Endothelial cell of umbilical vein (primary cell): ENCODE measurements around the gene MUTYH. TPM values are rescaled to one million over a fixed set of nuclear protein-coding genes. Genes with fewer than 3 reads are reported as not detected.
A peak's percentile ranks its signal among the peaks of the same experiment; 100 is the strongest.

Experiments
- BruUV-seq: library from RNA; stranded (reverse); fragments of 400-500 nt; replicated peaks from 2 replicates; lab custom pipeline; 2021; lab: Mats Ljungman, UMichigan
- CTCF ChIA-PET: fragments of 300-600, 350-600 bp; sonication (Branson Sonifier 250); formaldehyde crosslinking; loops from one replicate; lab custom pipeline; 2021; ENCODE audit warnings: antibody characterized with exemption, inconsistent platforms; lab: Charles Lee
- POLR2A ChIA-PET: fragments of 300-600, 350-600 bp; sonication (Branson Sonifier 250); formaldehyde crosslinking; loops from one replicate; lab custom pipeline; 2021; ENCODE audit warnings: antibody characterized with exemption, inconsistent platforms; lab: Charles Lee
- DNase-seq: peaks from one replicate; pipeline ENCODE4 v3.0.0-alpha.2; 2011; ENCODE audit warnings: low read depth, low spot score
- FAIRE-seq: peaks from 2 replicates; lab custom pipeline; 2011; peaks lifted over from hg19 to GRCh38; lab: Jason Lieb, UNC
- H2AFZ ChIP-seq: 2 replicates; pipeline ENCODE4 v1.6.0; 2012; ENCODE audit warnings: low read depth, low read length, control low read depth, inconsistent platforms
- H3K27ac ChIP-seq: 2 replicates; pipeline ENCODE4 v1.5.1; 2011; ENCODE audit warnings: low read depth, mild to moderate bottlenecking, control low read depth, low read length, moderate library complexity; ENCODE audit not compliant: insufficient read depth
- H3K27me3 ChIP-seq, 2 experiments: 2 replicates each; pipeline versions ENCODE4 v1.6.0 to v1.6.1; 2011; ENCODE audit warnings: low read length in 2 of 2, mixed read lengths in 1 of 2; ENCODE audit not compliant: control insufficient read depth in 2 of 2, insufficient read depth in 2 of 2
- H3K36me3 ChIP-seq, 2 experiments: 2 replicates in 1 of 2; 3 replicates in 1 of 2; pipeline ENCODE4 v1.5.1; 2011; ENCODE audit warnings: low read length in 2 of 2, mild to moderate bottlenecking in 1 of 2, moderate library complexity in 1 of 2; ENCODE audit not compliant: control insufficient read depth in 2 of 2, insufficient read depth in 2 of 2; ENCODE audit errors: extremely low read depth in 1 of 2
- H3K4me1 ChIP-seq: 3 replicates; pipeline ENCODE4 v1.5.1; 2011; ENCODE audit warnings: mild to moderate bottlenecking, low read length; ENCODE audit not compliant: control insufficient read depth, insufficient read depth; ENCODE audit errors: extremely low read depth
- H3K4me2 ChIP-seq: 2 replicates; pipeline ENCODE4 v1.6.1; 2011; ENCODE audit warnings: low read length, control low read depth, mixed read lengths; ENCODE audit not compliant: insufficient read depth
- H3K4me3 ChIP-seq, 3 experiments: fragments of 200-600 bp in 1 of 3; sonication (generic), shearing (Covaris generic) in 1 of 3; replicated peaks in 1 of 3; 2 replicates each; pipeline ENCODE4 v1.5.1; 2011 to 2016; ENCODE audit warnings: control low read depth in 3 of 3, low read length in 3 of 3, mild to moderate bottlenecking in 2 of 3, inconsistent platforms in 1 of 3, low read depth in 1 of 3, moderate library complexity in 1 of 3; ENCODE audit not compliant: insufficient read depth in 1 of 3
- H3K79me2 ChIP-seq: 2 replicates; pipeline ENCODE4 v1.6.0; 2012; ENCODE audit warnings: low read length, inconsistent platforms; ENCODE audit not compliant: control insufficient read depth, insufficient read depth
- H3K9ac ChIP-seq: replicated peaks from 2 replicates; pipeline ENCODE3; 2011; ENCODE audit warnings: low read length, control low read depth; ENCODE audit not compliant: insufficient read depth; ENCODE audit errors: extremely low read depth
- H3K9me1 ChIP-seq: replicated peaks from 3 replicates; pipeline ENCODE4 v1.6.0; 2011; ENCODE audit warnings: mild to moderate bottlenecking, low read length; ENCODE audit not compliant: control insufficient read depth, insufficient read depth; ENCODE audit errors: extremely low read depth
- H3K9me3 ChIP-seq: replicated peaks from 2 replicates; pipeline ENCODE4 v1.5.1; 2012; ENCODE audit warnings: low read length, inconsistent platforms; ENCODE audit not compliant: control insufficient read depth, insufficient read depth
- H4K20me1 ChIP-seq: replicated peaks from 2 replicates; pipeline ENCODE3; 2011; ENCODE audit warnings: mild to moderate bottlenecking, low read length; ENCODE audit not compliant: control insufficient read depth, insufficient read depth; ENCODE audit errors: extremely low read depth
- CTCF ChIP-seq, 2 donors: IDR thresholded peaks; 1 replicate in 1 of 2; 2 replicates in 1 of 2; pipeline ENCODE4 v1.5.1; 2011; ENCODE audit warnings: low read length in 2 of 2, mild to moderate bottlenecking in 2 of 2, moderate library complexity in 2 of 2, control low read depth in 1 of 2, inconsistent platforms in 1 of 2, low read depth in 1 of 2; ENCODE audit not compliant: insufficient read depth in 1 of 2; ENCODE audit errors: extremely low read depth in 1 of 2
- EZH2 ChIP-seq: IDR thresholded peaks from 2 replicates; pipeline ENCODE4 v1.6.1; 2012; ENCODE audit warnings: borderline replicate concordance, low read depth, mild to moderate bottlenecking, moderate library complexity, low read length, inconsistent platforms; ENCODE audit not compliant: severe bottlenecking
- FOS ChIP-seq: IDR thresholded peaks from 2 replicates; pipeline ENCODE4 v1.6.1; 2011; ENCODE audit warnings: mild to moderate bottlenecking, low read length, moderate library complexity, borderline replicate concordance; ENCODE audit not compliant: insufficient read depth
- GATA2 ChIP-seq: IDR thresholded peaks from 2 replicates; pipeline ENCODE4 v1.7.0; 2011; ENCODE audit warnings: low read depth, mild to moderate bottlenecking, moderate library complexity, mixed read lengths, low read length; ENCODE audit not compliant: insufficient read length, insufficient read depth
- JUN ChIP-seq: IDR thresholded peaks from 2 replicates; pipeline ENCODE4 v1.6.1; 2011; ENCODE audit warnings: borderline replicate concordance, low read depth; ENCODE audit not compliant: insufficient read length, insufficient read depth
- MAX ChIP-seq: IDR thresholded peaks from 2 replicates; pipeline ENCODE4 v1.6.1; 2011; ENCODE audit not compliant: insufficient read depth, insufficient read length
- MYC ChIP-seq: IDR thresholded peaks from one replicate; pipeline ENCODE4 v1.6.1; 2011; ENCODE audit warnings: mild to moderate bottlenecking, low read depth, low read length
- POLR2A ChIP-seq: IDR thresholded peaks from 2 replicates; pipeline ENCODE4 v1.6.1; 2012; ENCODE audit warnings: low read depth, mild to moderate bottlenecking, control low read depth, low read length
- POLR2AphosphoS5 ChIP-seq: IDR thresholded peaks from 2 replicates; pipeline ENCODE4 v1.6.1; 2012; ENCODE audit warnings: low read depth, mild to moderate bottlenecking, control low read depth, low read length, moderate library complexity; ENCODE audit not compliant: insufficient read depth
- dilution Hi-C: fragments of 300-500 bp; cut with MboI; formaldehyde crosslinking; loops from one replicate; pipeline ENCODE4 v1.15.0; 2019; ENCODE audit warnings: low sequenced_read_pairs; ENCODE audit not compliant: extremely low pct_ligation_motif_present
- intact Hi-C: fragments of 100-400 bp; cut with micrococcal nuclease; formaldehyde crosslinking; loops from one replicate; pipeline ENCODE4 v1.10.0; 2022
- polyA plus RNA-seq, 4 experiments: library from polyadenylated mRNA; depleted of rRNA in 3 of 4; stranded (reverse) in 3 of 4; unstranded in 1 of 4; fragments of >200 nt; gene quantifications; 2 replicates each; pipeline versions ENCODE4 v1.2.1 to v1.2.3, GENCODE V29; 2011 to 2012; ENCODE audit warnings: missing spikeins in 1 of 4
- total RNA-seq: library from RNA; stranded (reverse); gene quantifications from 2 replicates; pipeline ENCODE4 v1.2.3, GENCODE V29; 2021

Gene MUTYH
- total and polyA plus RNA-seq, 2 donors (not counting 3 experiments of a cell fraction or from before 2014, with no cell fraction given): 12.3 to 16.6 TPM

- intact Hi-C loops (loop anchor here (1.0 kb wide), 2 partner anchors 13 to 24 kb away; partner anchors contain the start of genes MUTYH and TOE1), dilution Hi-C loops (no loop called here)
- Histone ChIP-seq H3K27ac (peak within 1 kb of the TSS; percentile 24), H3K4me3 (peak within 1 kb of the TSS; percentile 12 to 48 (median 43)), H3K9me3 (no peaks in the 10 kb centered on the region), H4K20me1 (no peaks in the 10 kb centered on the region), H3K4me1 (peaks cover 18% of the 10 kb centered on the region), H3K9me1 (no peaks in the 10 kb centered on the region), H3K4me2 (peak within 1 kb of the TSS; percentile 72), H3K27me3 (no peaks in the 10 kb centered on the region), H2AFZ (peak within 1 kb of the TSS; percentile 95), H3K36me3 (no peaks in the 10 kb centered on the region), H3K79me2 (peaks cover 7% of the 10 kb centered on the region), H3K9ac (peak within 1 kb of the TSS; percentile 53)
- FAIRE-seq (peak; percentile 85), DNase-seq (peak; percentile 53)
- TF ChIP-seq MYC (no peak), EZH2 (no peak), GATA2 (no peak), FOS (no peak), CTCF (IDR thresholded peaks at IDR 0.05; ENCODE audit: extremely low read depth in 1 of 2, insufficient read depth in 1 of 2, low read depth in 1 of 2, low read length in 2 of 2) (no peak), POLR2AphosphoS5 (peak; percentile 63), JUN (no peak), MAX (peak; percentile 30), POLR2A (peak; percentile 71)
- BruUV-seq: TSS peak; percentile 63
- CTCF ChIA-PET: interaction anchor here (0.9 to 3.7 kb wide), 8 partner anchors 12 to 309 kb away, joined by 3 to 14 read pairs (median 4); partner anchors contain the start of genes MUTYH and TOE1
- POLR2A ChIA-PET: interaction anchor here (2.3 to 3.5 kb wide), 2 partner anchors 13 to 315 kb away, joined by 6 to 18 read pairs; partner anchors contain the start of genes MUTYH, TOE1 and UROD
Measured at GRCh38 chr1:45326627-45327623, 13.3 kb downstream of the MUTYH start, which contains the start of gene HPDL. HPDL (plus strand) TSS chr1:45326895; CDS start chr1:45327149, 254 bp downstream.
